Activated T-cell treated with anti-CD3 and anti-CD28 coated beads for 24 hours (primary cell): Measurements from ENCODE around the gene KIF5A.
"Not testable (repeated sequence)": the region's sequence is repeated elsewhere in the genome, so short reads cannot be mapped to it uniquely, and the experiment has no call there.

ENCODE experiments used
- DNase-seq: peaks from one replicate; pipeline ENCODE4 v3.0.0-alpha.2; 2020; ENCODE audit warnings: low read depth

Gene KIF5A

GRCh38 chr12:57584690-57585089, 34.8 kb downstream of the KIF5A start:
- DNase-seq = no peak

GRCh38 chr12:57585156-57585555, 35.3 kb downstream of the KIF5A start:
- no peak for DNase-seq

GRCh38 chr12:57586128-57586527, 36.3 kb downstream of the KIF5A start:
- DNase-seq = no peak

- DNase-seq = no peak
Measured at GRCh38 chr12:57586832-57587429, 37.1 kb downstream of the KIF5A start.

GRCh38 chr12:57588951-57589610, 39.2 kb downstream of the KIF5A start:
- not testable (repeated sequence) for DNase-seq

- no peak for DNase-seq
Measured at GRCh38 chr12:57590479-57590863, 40.6 kb downstream of the KIF5A start.

- DNase-seq = peak; percentile 73
Measured at GRCh38 chr12:57590864-57591781, 41.3 kb downstream of the KIF5A start, which contains the start of gene PIP4K2C. PIP4K2C (plus strand) TSS chr12:57591192; CDS start chr12:57591290, 98 bp downstream.

- DNase-seq = no peak
Measured at GRCh38 chr12:57591782-57592325, 42.0 kb downstream of the KIF5A start.

- DNase-seq = no peak
Measured at GRCh38 chr12:57592551-57593165, 42.8 kb downstream of the KIF5A start.

- no peak for DNase-seq
Measured at GRCh38 chr12:57593187-57593586, 43.3 kb downstream of the KIF5A start.

- no peak for DNase-seq
Measured at GRCh38 chr12:57600395-57600794, 50.6 kb downstream of the KIF5A start.

- no peak for DNase-seq
Measured at GRCh38 chr12:57602544-57602943, 52.7 kb downstream of the KIF5A start.

- no peak for DNase-seq
Measured at GRCh38 chr12:57603324-57603723, 53.5 kb downstream of the KIF5A start.

- DNase-seq = no peak
Measured at GRCh38 chr12:57603815-57604453, 54.1 kb downstream of the KIF5A start.

- DNase-seq = no peak
Measured at GRCh38 chr12:57604454-57604991, 54.7 kb downstream of the KIF5A start, which contains the start of gene DTX3. DTX3 (plus strand) TSS chr12:57604824; CDS start chr12:57606518, 1,694 bp downstream.

- DNase-seq = no peak
Measured at GRCh38 chr12:57604992-57605810, 55.4 kb downstream of the KIF5A start.

- DNase-seq = no peak
Measured at GRCh38 chr12:57605811-57606311, 56.0 kb downstream of the KIF5A start.

- no peak for DNase-seq
Measured at GRCh38 chr12:57606399-57606798, 56.6 kb downstream of the KIF5A start.

GRCh38 chr12:57606821-57607220, 57.0 kb downstream of the KIF5A start:
- DNase-seq = no peak
